Esophagus muscularis mucosa (tissue), 4 donors: ENCODE measurements around the gene CAMK2G.

ENCODE experiments used
- CTCF ChIP-seq, 3 experiments: fragments of 200-600 bp in 2 of 3; fragments of 450-650 bp in 1 of 3; sonication (generic) in 2 of 3; IDR thresholded peaks; one replicate each; pipeline ENCODE4 v1.5.1; 2017 to 2019; ENCODE audit warnings: antibody characterized with exemption in 3 of 3, mild to moderate bottlenecking in 2 of 3, moderate library complexity in 1 of 3
- EP300 ChIP-seq: sonication (generic); formaldehyde crosslinking; IDR thresholded peaks from one replicate; pipeline ENCODE4 v1.6.1; 2017; ENCODE audit warnings: antibody characterized with exemption
- POLR2A ChIP-seq: fragments of 450-650 bp; IDR thresholded peaks from one replicate; pipeline ENCODE4 v1.6.1; 2017; ENCODE audit warnings: antibody characterized with exemption, moderate library complexity, mild to moderate bottlenecking, low read depth

GRCh38 chr10:73914036-73914435 lies 39.7 kb upstream of the CAMK2G start:
- TF ChIP-seq CTCF (IDR thresholded peaks at IDR 0.05) (no peak), POLR2A (no peak), EP300 (no peak)
